Measurements from ENCODE around the gene ZFHX2.

The ZFHX2 gene

DNA sequence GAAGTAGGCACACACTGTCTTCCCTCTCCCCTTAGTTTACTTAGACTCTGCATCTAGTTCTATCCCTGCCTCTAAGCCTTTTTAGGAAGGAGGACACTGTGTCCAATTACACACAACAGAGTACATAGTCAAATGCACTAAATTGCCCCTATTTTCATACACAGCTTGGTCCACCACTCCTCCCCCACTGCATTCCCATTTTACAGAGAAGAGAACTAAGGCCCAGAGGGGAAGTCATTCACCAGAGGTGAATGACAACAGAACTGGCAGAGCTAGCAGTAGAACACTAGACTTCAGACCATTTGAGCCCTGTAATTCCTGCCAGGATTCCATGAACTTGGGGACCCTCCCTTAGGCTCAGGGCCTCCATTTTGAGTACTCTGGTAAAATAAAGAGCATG lies 28.2 kb upstream of the ZFHX2 start:
- H3K27me3 ChIP-seq: peaks cover 3% of the 10 kb centered on the region; the same call in 1 of the 2 replicates
- no peak for TF ChIP-seq CTCF (IDR thresholded peaks at IDR 0.05; ENCODE audit: low read depth, low read length)

DNA sequence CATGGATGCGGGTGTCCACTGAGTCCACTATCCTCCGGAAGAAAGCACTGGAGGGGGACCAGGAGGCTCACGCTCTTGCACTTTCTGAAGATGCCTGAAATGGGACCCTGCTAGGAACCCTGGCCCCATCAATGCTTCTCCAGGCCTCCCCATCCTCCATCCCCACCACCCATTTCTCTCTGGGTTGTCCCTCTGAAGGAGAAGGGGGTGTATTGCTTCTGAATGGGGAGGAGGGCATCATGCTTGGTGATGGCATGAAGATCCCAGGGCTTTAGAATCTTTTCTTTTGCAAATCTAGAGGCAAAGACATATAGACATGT lies 27.7 kb upstream of the ZFHX2 start:
- Histone ChIP-seq H3K4me1 (peaks cover 5% of the 10 kb centered on the region; the same call in 1 of the 2 replicates), H3K36me3 (no peaks in the 10 kb centered on the region), H3K4me3 (ENCODE audit: low read depth, low read length) (no peak overlapping the region), H3K27me3 (peaks cover 3% of the 10 kb centered on the region; the same call in 1 of the 2 replicates), H3K9me3 (no peaks in the 10 kb centered on the region)
- DNase-seq: no peak
- TF ChIP-seq CTCF (IDR thresholded peaks at IDR 0.05; ENCODE audit: low read depth, low read length): no peak

More for the DNA sequence above, 28.2 kb upstream of the ZFHX2 start:
- H3K9me3 ChIP-seq: no peaks in the 10 kb centered on the region
- peaks cover 5% of the 10 kb centered on the region; the same call in 1 of the 2 replicates for H3K4me1 ChIP-seq
- no peaks in the 10 kb centered on the region for H3K36me3 ChIP-seq
- no peak for DNase-seq
- H3K4me3 ChIP-seq (ENCODE audit: low read depth, low read length): no peak overlapping the region

DNA sequence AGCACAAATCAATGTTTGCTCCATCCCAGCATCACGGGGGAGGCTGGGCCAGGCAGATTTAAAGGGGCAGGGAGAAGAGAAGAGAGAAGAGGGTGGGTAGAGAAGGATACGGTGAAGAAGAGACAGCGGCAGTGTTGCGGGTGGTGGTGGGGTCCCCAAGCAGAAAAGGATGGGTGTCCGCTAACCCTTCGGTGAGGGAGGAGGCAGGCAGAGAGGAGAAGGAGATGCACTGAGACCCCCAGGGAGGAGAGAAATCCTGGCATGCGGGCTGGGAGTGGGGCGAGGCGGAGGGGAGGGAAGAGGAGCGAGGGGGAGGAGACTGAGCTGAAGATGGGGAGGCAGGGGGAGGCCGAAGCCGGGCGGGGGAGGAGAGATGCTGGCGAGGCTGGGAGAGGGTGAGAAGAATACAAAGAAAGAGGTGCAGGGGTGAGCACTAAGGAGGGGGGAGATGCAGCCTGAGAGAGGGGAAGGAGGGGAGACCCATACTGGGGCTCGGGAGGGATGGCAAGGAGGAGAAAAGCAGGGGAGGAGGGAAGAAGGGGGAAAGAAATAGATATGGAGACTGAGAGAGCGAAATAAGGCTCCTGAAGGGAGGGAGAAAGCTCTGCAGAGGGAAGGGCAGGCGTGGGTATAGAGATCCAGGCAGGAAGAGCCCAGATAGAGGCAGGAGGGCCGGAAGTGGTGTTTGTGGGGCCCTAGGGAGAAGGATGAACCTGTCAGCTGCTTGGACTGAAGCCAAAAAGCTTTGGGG lies 27.2 kb upstream of the ZFHX2 start, which contains the start of gene JPH4:
Gene JPH4 (minus strand): TSS at position 231 of the 751 bp plus-strand sequence. CDS start 1,337 bp downstream, outside the sequence.
- no peak for DNase-seq
- H3K36me3 ChIP-seq: no peaks in the 10 kb centered on the region
- peak within 1 kb of the TSS; percentile 75 for H3K4me3 ChIP-seq (ENCODE audit: low read depth, low read length)
- peaks cover 5% of the 10 kb centered on the region; the same call in 1 of the 2 replicates for H3K4me1 ChIP-seq
- no peaks in the 10 kb centered on the region for H3K9me3 ChIP-seq
- peaks cover 3% of the 10 kb centered on the region; the same call in 1 of the 2 replicates for H3K27me3 ChIP-seq
- no peak for TF ChIP-seq CTCF (IDR thresholded peaks at IDR 0.05; ENCODE audit: low read depth, low read length)

GRCh38 chr14:23577710-23578392 lies 26.3 kb upstream of the ZFHX2 start:
- Histone ChIP-seq H3K4me1 (peaks cover 5% of the 10 kb centered on the region; the same call in 1 of the 2 replicates), H3K4me3 (ENCODE audit: low read depth, low read length) (peak overlapping the region; percentile 75), H3K9me3 (no peaks in the 10 kb centered on the region), H3K27me3 (peaks cover 3% of the 10 kb centered on the region; the same call in 1 of the 2 replicates), H3K36me3 (no peaks in the 10 kb centered on the region)
- no peak for TF ChIP-seq CTCF (IDR thresholded peaks at IDR 0.05; ENCODE audit: low read depth, low read length)
- no peak for DNase-seq

- Histone ChIP-seq H3K27me3 (peaks cover 3% of the 10 kb centered on the region; the same call in 1 of the 2 replicates), H3K4me3 (ENCODE audit: low read depth, low read length) (peak overlapping the region; percentile 75), H3K36me3 (no peaks in the 10 kb centered on the region), H3K4me1 (peaks cover 5% of the 10 kb centered on the region; the same call in 1 of the 2 replicates), H3K9me3 (no peaks in the 10 kb centered on the region)
- peak; percentile 54 for DNase-seq
- TF ChIP-seq CTCF (IDR thresholded peaks at IDR 0.05; ENCODE audit: low read depth, low read length): no peak
Observed at GRCh38 chr14:23577004-23577681, 25.6 kb upstream of the ZFHX2 start.
